Panc1 (cell line): Measurements from ENCODE around the gene ARHGAP18.

Experiments used
- CTCF ChIP-seq: fragments of 450-650 bp; IDR thresholded peaks from 2 replicates; pipeline ENCODE4 v1.5.1; 2017; ENCODE audit warnings: mild to moderate bottlenecking
- POLR2AphosphoS5 ChIP-seq: IDR thresholded peaks from 2 replicates; pipeline ENCODE4 v1.6.1; 2012; ENCODE audit warnings: mild to moderate bottlenecking, low read depth, low read length, moderate library complexity
- REST ChIP-seq, 2 experiments: IDR thresholded peaks; 2 replicates each; pipeline ENCODE4 v1.6.1; 2011 to 2012; ENCODE audit warnings: low read depth in 2 of 2, control low read depth in 1 of 2, low read length in 1 of 2, mild to moderate bottlenecking in 1 of 2, moderate library complexity in 1 of 2; ENCODE audit not compliant: insufficient read depth in 1 of 2
- SIN3A ChIP-seq: IDR thresholded peaks from 2 replicates; pipeline ENCODE4 v1.6.1; 2012; ENCODE audit warnings: low read depth, mild to moderate bottlenecking, low read length, moderate library complexity, borderline replicate concordance; ENCODE audit not compliant: insufficient read depth
- TCF7L2 ChIP-seq: IDR thresholded peaks from 2 replicates; pipeline ENCODE4 v1.6.1; 2011; ENCODE audit warnings: mild to moderate bottlenecking, low read depth, low read length, inconsistent platforms

GRCh38 chr6:129661536-129662405 is 48.2 kb downstream of the ARHGAP18 start:
- TF ChIP-seq TCF7L2 = no peak
- TF ChIP-seq CTCF = no peak
- TF ChIP-seq REST (IDR thresholded peaks at IDR 0.05; ENCODE audit: insufficient read depth in 1 of 2, low read depth in 2 of 2, low read length in 1 of 2) = no peak
- no peak for TF ChIP-seq POLR2AphosphoS5
- TF ChIP-seq SIN3A = no peak
